Right cardiac atrium (tissue), 5 donors: ENCODE results near the gene TAF1L. TPM values are rescaled to one million over a fixed set of nuclear protein-coding genes. Genes with fewer than 3 reads are reported as not detected.
A peak's percentile ranks its signal among the peaks of the same experiment; 100 is the strongest.

ENCODE experiments used
- ATAC-seq, 2 donors: fragments of 200-7000 bp; cut with Tn5 transposase; one replicate each; pipeline versions ENCODE4 v1.8.0 to v1.9.1; 2020; ENCODE audit warnings: moderate library complexity in 2 of 2, mild to moderate bottlenecking in 1 of 2
- DNase-seq, 3 donors: peaks; one replicate each; pipeline ENCODE4 v3.0.0-alpha.2; 2020
- H3K27ac ChIP-seq: one replicate; pipeline ENCODE4 v1.5.1; 2013; ENCODE audit warnings: mild to moderate bottlenecking, low read length, control low read depth, moderate library complexity
- H3K27me3 ChIP-seq: one replicate; pipeline ENCODE4 v1.6.1; 2013; ENCODE audit not compliant: control insufficient read depth, insufficient read depth
- H3K4me1 ChIP-seq: one replicate; pipeline ENCODE4 v1.6.1; 2013; ENCODE audit warnings: low read length; ENCODE audit not compliant: control insufficient read depth, insufficient read depth
- H3K4me3 ChIP-seq: one replicate; pipeline ENCODE4 v1.5.1; 2013; ENCODE audit warnings: low read length, control low read depth
- H3K9me3 ChIP-seq: one replicate; pipeline ENCODE4 v1.6.1; 2013; ENCODE audit warnings: low read length; ENCODE audit not compliant: control insufficient read depth
- WGBS: extraction: QIAGEN DNeasy Blood & Tissue Kit; methylation state at CpG from one replicate; pipeline ENCODE4 v1.1.7; 2013; 5-methylcytosine and 5-hydroxymethylcytosine counted together
- intact Hi-C, 4 donors: fragments of 100-400 bp; cut with DNase I; formaldehyde crosslinking; loops; one replicate each; pipeline versions ENCODE4 v1.11.0 to v1.14.0; 2022 to 2023
- polyA plus RNA-seq: library from polyadenylated mRNA; stranded (reverse); fragments of 200-250 nt; gene quantifications from one replicate; pipeline ENCODE4 v1.2.3, GENCODE V29; 2013
- total RNA-seq, 4 donors: library from RNA; stranded (reverse); fragmentation: NEBNext Ultra II Directional; extraction: Animal tissue kit (Norgen Biotek cat#: 25700); gene quantifications; one replicate each; pipeline ENCODE4 v1.2.1, GENCODE V29; 2021
- donor health status: healthy with polysubstance abuse.
- donor health status: DM: no; HTN: yes; CAD: no.
- donor health status: DM: no; HTN: no; CAD: no.
- donor health status: DM: no; HTN: yes; CAD: no; lungs with severe emphysema.
- donor health status: DM: yes; HTN: yes; CAD: no.

TAF1L gene
- total and polyA plus RNA-seq, 5 donors = not detected

- no peak for DNase-seq
- intact Hi-C loops = no loop called here
- Histone ChIP-seq H3K4me3 (no peak overlapping the region), H3K27ac (no peak overlapping the region), H3K9me3 (no peaks in the 10 kb centered on the region), H3K27me3 (no peaks in the 10 kb centered on the region), H3K4me1 (no peaks in the 10 kb centered on the region)
- ATAC-seq = no peak
- 33% methylated on average over 2 of the region's 2 CpGs for WGBS
Measured at GRCh38 chr9:32590476-32590875, 45.0 kb downstream of the TAF1L start.

GRCh38 chr9:32589083-32589723 lies 46.3 kb downstream of the TAF1L start:
- Histone ChIP-seq H3K27me3 (no peaks in the 10 kb centered on the region), H3K4me3 (no peak overlapping the region), H3K4me1 (no peaks in the 10 kb centered on the region), H3K27ac (no peak overlapping the region), H3K9me3 (no peaks in the 10 kb centered on the region)
- DNase-seq (no peak), ATAC-seq (peak; percentile 47 to 52)
- intact Hi-C loops = loop anchor here in 2 of 4 donors (2.0 to 5.0 kb wide), 2 partner anchors 378 to 380 kb away; no protein-coding TSS in a partner anchor
- 40% methylated on average over 6 of the region's 6 CpGs for WGBS

GRCh38 chr9:32587901-32588300 lies 47.6 kb downstream of the TAF1L start:
- H3K27me3 ChIP-seq = no peaks in the 10 kb centered on the region
- no peak overlapping the region for H3K27ac ChIP-seq
- H3K4me3 ChIP-seq = no peak overlapping the region
- no peaks in the 10 kb centered on the region for H3K9me3 ChIP-seq
- intact Hi-C loops = loop anchor here in 2 of 4 donors (2.0 to 5.0 kb wide), 2 partner anchors 379 to 381 kb away; no protein-coding TSS in a partner anchor
- H3K4me1 ChIP-seq = no peaks in the 10 kb centered on the region
- ATAC-seq = no peak
- no peak for DNase-seq

- intact Hi-C loops = loop anchor here in 2 of 4 donors (5.0 kb wide), 1 partner anchor 383 kb away; no protein-coding TSS in a partner anchor
- 43% methylated on average over 2 of the region's 2 CpGs for WGBS
- no peak for DNase-seq
- Histone ChIP-seq H3K27me3 (no peaks in the 10 kb centered on the region), H3K4me1 (no peaks in the 10 kb centered on the region), H3K4me3 (no peak overlapping the region), H3K9me3 (no peaks in the 10 kb centered on the region), H3K27ac (no peak overlapping the region)
- no peak for ATAC-seq
Measured at GRCh38 chr9:32584784-32585183, 50.7 kb downstream of the TAF1L start.

- Histone ChIP-seq H3K27me3 (no peaks in the 10 kb centered on the region), H3K27ac (no peak overlapping the region), H3K9me3 (no peaks in the 10 kb centered on the region), H3K4me1 (no peaks in the 10 kb centered on the region), H3K4me3 (no peak overlapping the region)
- WGBS = 43% methylated on average over 3 of the region's 3 CpGs
- no peak for DNase-seq
- no peak for ATAC-seq
- intact Hi-C loops = loop anchor here in 3 of 4 donors (2.0 to 5.0 kb wide), 3 partner anchors 203 to 386 kb away; no protein-coding TSS in a partner anchor
Measured at GRCh38 chr9:32581512-32582143, 53.8 kb downstream of the TAF1L start.

GRCh38 chr9:32580631-32581300 lies 54.7 kb downstream of the TAF1L start:
- 8% methylated on average over 3 of the region's 3 CpGs for WGBS
- intact Hi-C loops = loop anchor here in 3 of 4 donors (2.0 to 5.0 kb wide), 3 partner anchors 202 to 387 kb away; no protein-coding TSS in a partner anchor
- no peaks in the 10 kb centered on the region for H3K9me3 ChIP-seq
- H3K27me3 ChIP-seq = no peaks in the 10 kb centered on the region
- H3K27ac ChIP-seq = no peak overlapping the region
- no peak for DNase-seq
- H3K4me3 ChIP-seq = no peak overlapping the region
- no peaks in the 10 kb centered on the region for H3K4me1 ChIP-seq
- no peak for ATAC-seq

- peak; percentile 66 to 87 (median 75) for DNase-seq
- intact Hi-C loops = loop anchor here (2.0 to 5.0 kb wide), 4 partner anchors 201 to 387 kb away; no protein-coding TSS in a partner anchor
Measured at GRCh38 chr9:32579706-32580331, 55.6 kb downstream of the TAF1L start.

More at GRCh38 chr9:32579706-32580331, 55.6 kb downstream of the TAF1L start:
- ATAC-seq = peak in 1 of 2 donors; percentile 45
- no peak overlapping the region for H3K4me3 ChIP-seq
- H3K9me3 ChIP-seq = no peaks in the 10 kb centered on the region
- 19% methylated on average over 4 of the region's 4 CpGs for WGBS
- no peak overlapping the region for H3K27ac ChIP-seq
- H3K27me3 ChIP-seq = no peaks in the 10 kb centered on the region
- no peaks in the 10 kb centered on the region for H3K4me1 ChIP-seq

Other genes with a start within 250 kb of the TAF1L start
- 1 to 10 TPM; 5.1 to 6.4 (median 5.6) TPM for gene RIGI, start 109.5 kb downstream of the TAF1L start, total RNA-seq
- gene RIGI, start 109.5 kb downstream of the TAF1L start, polyA plus RNA-seq = 2.8 TPM
- gene SMIM27, start 83.3 kb downstream of the TAF1L start, total RNA-seq = 10 to 100 TPM; 19.7 to 26.4 (median 24.0) TPM
- gene SMIM27, start 83.3 kb downstream of the TAF1L start, polyA plus RNA-seq = 10.2 TPM
- 10 to 100 TPM in 2 of 4 donors, 1 to 10 TPM in 2; 8.6 to 10.9 (median 9.9) TPM for gene TOPORS, start 83.1 kb downstream of the TAF1L start, total RNA-seq
- 6.2 TPM for gene TOPORS, start 83.1 kb downstream of the TAF1L start, polyA plus RNA-seq
- 100 to 1,000 TPM; 120 to 137 (median 128) TPM for gene NDUFB6, start 62.5 kb downstream of the TAF1L start, total RNA-seq
- 198 TPM for gene NDUFB6, start 62.5 kb downstream of the TAF1L start, polyA plus RNA-seq
- under 1 TPM in 2 of 4 donors, not detected in 2; 0.11 to 0.29 TPM for gene TMEM215, start 147.9 kb upstream of the TAF1L start, total RNA-seq
- 0.07 TPM for gene TMEM215, start 147.9 kb upstream of the TAF1L start, polyA plus RNA-seq